Neural progenitor cell (in vitro differentiated cells): ENCODE data around the gene PPP6R1.

ENCODE experiments used
- EZH2 ChIP-seq: fragments of 200-600 bp; sonication (generic); IDR thresholded peaks from 2 replicates; pipeline ENCODE4 v1.6.1; 2017; ENCODE audit warnings: antibody characterized with exemption, mild to moderate bottlenecking, moderate library complexity
- EZH2phosphoT487 ChIP-seq: fragments of 200-600 bp; sonication (generic); IDR thresholded peaks from 2 replicates; pipeline ENCODE4 v1.6.1; 2017; ENCODE audit warnings: antibody characterized with exemption
- TF ChIP-seq, protein P1 (sequence below): fragments of 200-600 bp; sonication (generic); IDR thresholded peaks from 2 replicates; pipeline ENCODE4 v1.5.1; 2017; ENCODE audit warnings: antibody characterized with exemption, mild to moderate bottlenecking

DNA sequence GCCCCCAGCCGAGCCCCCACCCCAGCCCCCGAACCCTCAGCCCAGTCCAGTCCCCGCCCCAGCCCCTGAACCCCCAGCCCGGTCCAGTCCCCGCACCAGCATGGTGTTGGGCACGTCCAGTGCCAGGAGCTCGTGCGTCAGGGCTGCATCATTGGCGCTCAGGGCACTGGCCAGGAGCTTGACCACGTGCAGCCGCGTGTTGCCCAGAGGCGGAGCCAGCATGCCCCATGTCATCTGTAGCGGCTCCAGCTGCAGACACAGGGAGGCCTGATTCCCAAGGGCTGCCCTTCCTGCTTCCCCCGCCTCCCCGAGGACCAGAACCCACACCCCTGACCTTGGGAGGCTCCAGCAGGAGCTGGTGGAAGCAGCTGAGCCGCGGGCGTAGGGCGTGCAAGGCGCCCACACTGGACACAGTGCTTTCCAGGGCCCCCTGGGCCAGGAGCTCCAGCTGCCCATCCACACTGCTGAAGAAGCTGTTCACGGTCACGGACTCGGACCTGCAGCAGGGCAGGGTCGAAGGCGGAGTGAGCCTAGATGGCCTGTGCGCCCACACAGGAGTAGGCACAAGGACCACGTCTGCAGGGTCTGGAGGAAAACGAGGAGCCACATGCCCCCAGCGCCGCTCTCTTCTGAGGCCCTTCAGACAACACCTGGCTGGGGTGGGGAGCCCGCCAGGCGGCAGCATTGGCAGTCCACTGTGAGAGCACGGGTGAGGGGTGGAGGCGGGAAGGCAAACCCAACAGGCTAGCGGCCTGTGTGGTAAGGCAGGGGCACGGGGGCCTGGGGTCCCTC lies 17.5 kb downstream of the PPP6R1 start:
- TF ChIP-seq, protein P1, sequence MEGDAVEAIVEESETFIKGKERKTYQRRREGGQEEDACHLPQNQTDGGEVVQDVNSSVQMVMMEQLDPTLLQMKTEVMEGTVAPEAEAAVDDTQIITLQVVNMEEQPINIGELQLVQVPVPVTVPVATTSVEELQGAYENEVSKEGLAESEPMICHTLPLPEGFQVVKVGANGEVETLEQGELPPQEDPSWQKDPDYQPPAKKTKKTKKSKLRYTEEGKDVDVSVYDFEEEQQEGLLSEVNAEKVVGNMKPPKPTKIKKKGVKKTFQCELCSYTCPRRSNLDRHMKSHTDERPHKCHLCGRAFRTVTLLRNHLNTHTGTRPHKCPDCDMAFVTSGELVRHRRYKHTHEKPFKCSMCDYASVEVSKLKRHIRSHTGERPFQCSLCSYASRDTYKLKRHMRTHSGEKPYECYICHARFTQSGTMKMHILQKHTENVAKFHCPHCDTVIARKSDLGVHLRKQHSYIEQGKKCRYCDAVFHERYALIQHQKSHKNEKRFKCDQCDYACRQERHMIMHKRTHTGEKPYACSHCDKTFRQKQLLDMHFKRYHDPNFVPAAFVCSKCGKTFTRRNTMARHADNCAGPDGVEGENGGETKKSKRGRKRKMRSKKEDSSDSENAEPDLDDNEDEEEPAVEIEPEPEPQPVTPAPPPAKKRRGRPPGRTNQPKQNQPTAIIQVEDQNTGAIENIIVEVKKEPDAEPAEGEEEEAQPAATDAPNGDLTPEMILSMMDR = no peak
- TF ChIP-seq EZH2 (no peak), EZH2phosphoT487 (no peak)
